GM11168 (cell line): ENCODE results near the gene SNX8.

Source experiments
- in situ Hi-C: fragments of 300-500 bp; cut with MboI; formaldehyde crosslinking; loops from one replicate; pipeline ENCODE4 v1.12.0; 2022; ENCODE audit warnings: low sequenced_read_pairs; ENCODE audit not compliant: unreplicated experiment

Gene SNX8

GRCh38 chr7:2299131-2299829 lies 15.0 kb downstream of the SNX8 start:
- in situ Hi-C loops, result no loop called here

GRCh38 chr7:2296832-2297231 lies 17.4 kb downstream of the SNX8 start:
- in situ Hi-C loops, result no loop called here

- in situ Hi-C loops, result no loop called here
Measured at GRCh38 chr7:2295936-2296620, 18.2 kb downstream of the SNX8 start.

GRCh38 chr7:2290877-2291276 lies 23.4 kb downstream of the SNX8 start:
- in situ Hi-C loops, result no loop called here

GRCh38 chr7:2289621-2290020 lies 24.6 kb downstream of the SNX8 start:
- in situ Hi-C loops, result no loop called here

GRCh38 chr7:2289111-2289586 lies 25.1 kb downstream of the SNX8 start:
- in situ Hi-C loops, result no loop called here

- in situ Hi-C loops, result no loop called here
Measured at GRCh38 chr7:2288503-2288902, 25.7 kb downstream of the SNX8 start.

GRCh38 chr7:2287745-2288144 lies 26.5 kb downstream of the SNX8 start:
- in situ Hi-C loops, result no loop called here

- in situ Hi-C loops, result no loop called here
Measured at GRCh38 chr7:2283074-2283473, 31.2 kb downstream of the SNX8 start.

GRCh38 chr7:2282185-2282751 lies 32.0 kb downstream of the SNX8 start:
- in situ Hi-C loops, result no loop called here

GRCh38 chr7:2281541-2281940 lies 32.7 kb downstream of the SNX8 start:
- in situ Hi-C loops, result no loop called here

GRCh38 chr7:2280424-2280823 lies 33.8 kb downstream of the SNX8 start:
- in situ Hi-C loops, result no loop called here

- in situ Hi-C loops, result no loop called here
Measured at GRCh38 chr7:2279896-2280295, 34.3 kb downstream of the SNX8 start.

GRCh38 chr7:2278026-2278425 lies 36.2 kb downstream of the SNX8 start:
- in situ Hi-C loops, result no loop called here

GRCh38 chr7:2276107-2276506 lies 38.1 kb downstream of the SNX8 start:
- in situ Hi-C loops, result no loop called here

- in situ Hi-C loops, result no loop called here
Measured at GRCh38 chr7:2275101-2275500, 39.1 kb downstream of the SNX8 start.

GRCh38 chr7:2274666-2275065 lies 39.6 kb downstream of the SNX8 start:
- in situ Hi-C loops, result no loop called here

GRCh38 chr7:2273866-2274265 lies 40.4 kb downstream of the SNX8 start:
- in situ Hi-C loops, result no loop called here

- in situ Hi-C loops, result no loop called here
Measured at GRCh38 chr7:2272031-2272430, 42.2 kb downstream of the SNX8 start.

- in situ Hi-C loops, result no loop called here
Measured at GRCh38 chr7:2271273-2272026, 42.8 kb downstream of the SNX8 start.

- in situ Hi-C loops, result no loop called here
Measured at GRCh38 chr7:2270495-2270894, 43.7 kb downstream of the SNX8 start.
